HFF-Myc (cell line): ENCODE results near the gene STRIT1.

Experiments used
- DNase-seq: peaks from one replicate; pipeline ENCODE4 v3.0.0-alpha.2; 2011; ENCODE audit warnings: low read depth; ENCODE audit errors: extremely low read depth
- H3K4me3 ChIP-seq: replicated peaks from 2 replicates; pipeline ENCODE4 v1.5.1; 2011; ENCODE audit warnings: low read depth, mild to moderate bottlenecking, control low read depth, low read length
- TF ChIP-seq, protein P1 (sequence below): IDR thresholded peaks from 2 replicates; pipeline ENCODE4 v1.5.1; 2012; ENCODE audit warnings: mild to moderate bottlenecking, low read depth, low read length, control low read depth; ENCODE audit errors: missing control alignments

Gene STRIT1

DNA sequence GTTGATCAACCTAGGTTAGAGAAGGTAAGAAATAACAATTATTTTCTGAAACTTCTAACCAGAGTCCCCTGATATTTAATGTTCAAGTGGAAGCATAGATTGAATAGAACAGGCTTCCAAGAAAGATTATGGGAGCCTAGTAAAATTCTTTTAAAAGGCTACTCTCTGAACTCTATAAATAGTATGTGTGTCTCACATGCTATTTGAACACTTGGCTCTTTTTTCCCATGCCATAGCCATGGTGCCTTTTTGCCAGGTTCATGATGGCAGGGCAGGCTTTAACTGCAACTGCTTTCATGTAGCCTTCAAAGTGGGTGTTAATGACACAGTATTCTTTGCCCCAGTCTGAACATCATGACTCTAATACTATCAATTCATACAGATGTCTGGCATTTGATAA is 22.9 kb upstream of the STRIT1 start:
- DNase-seq, result no peak
- TF ChIP-seq, protein P1, sequence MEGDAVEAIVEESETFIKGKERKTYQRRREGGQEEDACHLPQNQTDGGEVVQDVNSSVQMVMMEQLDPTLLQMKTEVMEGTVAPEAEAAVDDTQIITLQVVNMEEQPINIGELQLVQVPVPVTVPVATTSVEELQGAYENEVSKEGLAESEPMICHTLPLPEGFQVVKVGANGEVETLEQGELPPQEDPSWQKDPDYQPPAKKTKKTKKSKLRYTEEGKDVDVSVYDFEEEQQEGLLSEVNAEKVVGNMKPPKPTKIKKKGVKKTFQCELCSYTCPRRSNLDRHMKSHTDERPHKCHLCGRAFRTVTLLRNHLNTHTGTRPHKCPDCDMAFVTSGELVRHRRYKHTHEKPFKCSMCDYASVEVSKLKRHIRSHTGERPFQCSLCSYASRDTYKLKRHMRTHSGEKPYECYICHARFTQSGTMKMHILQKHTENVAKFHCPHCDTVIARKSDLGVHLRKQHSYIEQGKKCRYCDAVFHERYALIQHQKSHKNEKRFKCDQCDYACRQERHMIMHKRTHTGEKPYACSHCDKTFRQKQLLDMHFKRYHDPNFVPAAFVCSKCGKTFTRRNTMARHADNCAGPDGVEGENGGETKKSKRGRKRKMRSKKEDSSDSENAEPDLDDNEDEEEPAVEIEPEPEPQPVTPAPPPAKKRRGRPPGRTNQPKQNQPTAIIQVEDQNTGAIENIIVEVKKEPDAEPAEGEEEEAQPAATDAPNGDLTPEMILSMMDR, result no peak
- no peak overlapping the region for H3K4me3 ChIP-seq

DNA sequence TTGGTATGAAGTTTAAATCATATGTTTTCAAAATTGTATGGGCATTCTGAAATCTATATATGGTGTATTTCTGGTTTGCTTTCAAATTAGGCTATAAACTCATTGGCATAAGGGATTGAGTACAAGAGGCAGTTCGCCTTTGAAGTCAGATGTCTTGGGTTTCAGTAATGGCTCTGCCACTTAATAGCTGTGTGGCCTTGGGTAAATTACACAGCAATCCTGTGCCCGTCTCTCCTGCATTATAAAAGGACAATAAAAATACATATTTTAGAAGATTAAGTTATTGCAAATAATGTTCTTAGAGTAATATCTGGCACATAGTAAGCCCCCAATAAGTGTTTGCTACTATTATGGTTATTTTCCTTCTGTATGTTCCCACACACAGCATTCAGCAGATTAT is 20.4 kb upstream of the STRIT1 start:
- TF ChIP-seq, protein P1, result no peak
- no peak for DNase-seq
- H3K4me3 ChIP-seq, result no peak overlapping the region

DNA sequence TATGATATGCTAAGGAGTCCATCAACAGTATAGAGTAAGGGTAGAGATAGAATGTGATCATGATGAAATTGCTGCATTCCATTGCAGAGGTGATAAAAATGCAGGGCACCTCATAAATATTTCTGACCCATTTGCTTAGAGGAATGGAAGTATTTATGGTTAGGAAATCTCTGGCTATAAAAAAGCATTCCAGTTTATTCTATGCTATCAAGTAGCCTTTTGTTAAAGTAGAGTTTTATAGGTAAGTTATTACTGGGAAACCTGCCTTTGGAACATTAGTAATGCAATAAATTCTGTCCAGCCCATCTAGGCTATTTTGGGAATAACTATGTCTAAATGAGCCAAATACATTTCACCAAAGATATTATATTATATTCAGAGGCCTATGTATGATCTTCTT is 19.8 kb upstream of the STRIT1 start:
- no peak for DNase-seq
- TF ChIP-seq, protein P1, result no peak
- H3K4me3 ChIP-seq, result no peak overlapping the region

DNA sequence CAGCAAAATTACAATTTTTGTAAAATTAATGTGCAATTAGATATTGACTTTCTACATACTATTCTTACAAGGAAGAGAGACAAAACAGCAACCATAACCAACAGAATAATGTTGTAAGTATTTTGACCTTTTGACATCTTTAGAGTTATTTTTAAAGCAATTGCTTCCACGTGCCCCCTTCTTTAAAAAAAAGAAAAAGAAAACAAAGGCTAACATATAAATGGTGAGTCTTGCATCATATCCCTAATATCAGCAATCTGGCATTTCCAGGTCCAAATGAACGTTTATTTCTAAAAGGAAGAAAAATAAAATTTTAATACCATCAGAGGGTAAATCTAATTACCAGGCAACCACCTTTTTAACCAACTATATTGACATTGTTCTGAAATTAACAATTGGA is 19.3 kb upstream of the STRIT1 start:
- no peak overlapping the region for H3K4me3 ChIP-seq
- TF ChIP-seq, protein P1, result no peak
- no peak for DNase-seq

DNA sequence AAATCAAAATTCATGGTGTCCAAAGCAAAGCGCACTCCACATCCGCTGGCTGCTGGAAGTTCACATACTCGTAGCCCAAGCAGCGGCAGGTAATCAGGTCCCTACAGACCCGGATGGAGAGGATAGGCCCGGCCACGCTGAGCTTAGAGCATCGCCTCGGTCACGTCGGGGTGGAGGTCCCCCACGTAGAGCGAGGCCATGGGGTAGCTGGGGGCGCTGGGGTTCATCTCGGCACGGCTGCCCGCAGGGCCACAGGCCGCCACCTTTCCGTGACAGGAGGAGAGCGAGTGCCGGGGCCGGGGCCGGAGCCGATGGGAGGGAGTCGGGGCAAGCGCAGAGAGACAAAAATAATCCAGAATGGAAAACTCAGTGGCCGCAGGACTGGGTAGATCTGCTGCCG is 16.1 kb upstream of the STRIT1 start:
- H3K4me3 ChIP-seq, result no peak overlapping the region
- DNase-seq, result no peak
- TF ChIP-seq, protein P1, result no peak

DNA sequence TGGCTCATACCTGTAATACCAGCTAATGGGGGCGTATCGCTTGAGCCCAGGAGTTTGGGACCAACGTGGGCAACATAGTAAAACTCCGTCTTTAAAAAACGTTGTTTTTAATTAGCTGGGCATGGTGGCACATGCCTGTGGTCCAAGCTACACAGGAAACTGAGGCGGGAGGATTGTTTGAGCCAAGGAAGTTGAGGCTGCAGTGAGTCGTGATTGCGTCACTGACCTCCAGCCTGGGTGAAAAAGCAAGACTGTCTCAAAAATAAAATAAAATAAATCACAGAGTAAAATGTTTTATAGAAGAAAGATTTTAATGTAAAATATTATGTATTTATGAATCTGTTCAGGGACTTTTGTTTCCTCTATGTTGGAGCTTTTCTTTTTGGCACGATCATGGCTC is 15.3 kb upstream of the STRIT1 start:
- no peak overlapping the region for H3K4me3 ChIP-seq
- DNase-seq, result no peak

DNA sequence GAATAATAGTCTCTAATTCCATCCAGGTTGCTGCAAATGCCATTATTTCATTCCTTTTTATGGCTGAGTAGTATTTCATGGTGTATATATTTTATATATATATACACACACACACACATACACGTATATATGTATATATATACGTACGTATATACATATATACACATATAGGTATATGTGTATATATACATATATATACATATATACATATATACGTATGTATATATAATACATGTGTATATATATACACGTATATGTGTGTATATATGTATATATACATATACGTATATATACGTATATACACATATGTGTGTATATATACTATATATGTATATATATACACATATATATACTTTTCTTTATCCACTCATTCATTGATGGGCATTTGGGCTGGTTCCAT is 13.7 kb upstream of the STRIT1 start:
- no peak overlapping the region for H3K4me3 ChIP-seq
- DNase-seq, result no peak
- TF ChIP-seq, protein P1, result no peak

More for the DNA sequence above, 15.3 kb upstream of the STRIT1 start:
- TF ChIP-seq, protein P1, result no peak
